Right forelimb (tissue), 1 donor: ENCODE data around the gene CAPN8.

Experiments used
- DNase-seq: peaks from one replicate; pipeline ENCODE4 v3.0.0-alpha.2; 2018

Gene CAPN8

GRCh38 chr1:223616586-223616985 is 48.9 kb downstream of the CAPN8 start:
- no peak for DNase-seq

GRCh38 chr1:223611936-223612335 is 53.6 kb downstream of the CAPN8 start:
- DNase-seq = no peak

- no peak for DNase-seq
Measured at GRCh38 chr1:223609977-223610376, 55.5 kb downstream of the CAPN8 start.

GRCh38 chr1:223609066-223609465 is 56.4 kb downstream of the CAPN8 start:
- no peak for DNase-seq

- DNase-seq = no peak
Measured at GRCh38 chr1:223558512-223558911, 107.0 kb downstream of the CAPN8 start.

DNA sequence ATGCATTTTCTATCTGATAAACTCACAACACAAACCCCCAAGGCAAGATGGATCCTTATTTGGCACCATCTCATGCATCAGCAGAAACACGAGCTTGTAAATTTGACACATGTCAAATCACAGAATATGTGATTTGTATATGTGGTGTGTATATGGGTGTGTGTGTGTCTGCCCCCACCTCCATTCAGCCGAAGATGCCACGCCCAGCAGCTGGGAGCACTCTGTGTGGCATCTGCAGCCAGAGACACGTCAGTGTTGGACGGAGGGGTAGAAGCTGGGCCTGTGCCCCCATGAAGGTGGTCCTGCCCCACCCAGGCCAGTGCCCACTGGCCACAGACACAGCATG is 108.4 kb downstream of the CAPN8 start:
- no peak for DNase-seq

- DNase-seq = no peak
Measured at GRCh38 chr1:223556414-223557129, 108.9 kb downstream of the CAPN8 start.

GRCh38 chr1:223553957-223554356 is 111.5 kb downstream of the CAPN8 start:
- no peak for DNase-seq

DNA sequence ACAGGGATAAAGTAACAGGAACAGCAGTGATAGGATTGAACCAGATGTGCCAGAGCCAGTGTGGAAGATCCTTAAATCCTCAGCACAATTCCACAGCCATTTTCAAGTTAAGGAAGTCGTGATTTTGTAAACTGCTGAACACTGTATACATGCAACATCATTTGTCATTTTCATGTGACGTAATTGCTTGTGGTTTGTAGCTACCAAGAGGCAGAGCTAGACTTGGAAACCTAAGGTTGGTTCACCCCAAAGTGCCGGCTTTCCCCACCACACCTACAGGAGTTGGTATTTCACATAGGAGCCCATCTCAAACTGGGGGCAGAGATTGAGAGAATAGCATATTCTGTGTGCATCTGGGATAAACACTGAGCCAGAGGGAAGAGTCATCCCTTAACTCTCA is 113.9 kb downstream of the CAPN8 start:
- DNase-seq = no peak

- no peak for DNase-seq
Measured at GRCh38 chr1:223549740-223550139, 115.8 kb downstream of the CAPN8 start.

DNA sequence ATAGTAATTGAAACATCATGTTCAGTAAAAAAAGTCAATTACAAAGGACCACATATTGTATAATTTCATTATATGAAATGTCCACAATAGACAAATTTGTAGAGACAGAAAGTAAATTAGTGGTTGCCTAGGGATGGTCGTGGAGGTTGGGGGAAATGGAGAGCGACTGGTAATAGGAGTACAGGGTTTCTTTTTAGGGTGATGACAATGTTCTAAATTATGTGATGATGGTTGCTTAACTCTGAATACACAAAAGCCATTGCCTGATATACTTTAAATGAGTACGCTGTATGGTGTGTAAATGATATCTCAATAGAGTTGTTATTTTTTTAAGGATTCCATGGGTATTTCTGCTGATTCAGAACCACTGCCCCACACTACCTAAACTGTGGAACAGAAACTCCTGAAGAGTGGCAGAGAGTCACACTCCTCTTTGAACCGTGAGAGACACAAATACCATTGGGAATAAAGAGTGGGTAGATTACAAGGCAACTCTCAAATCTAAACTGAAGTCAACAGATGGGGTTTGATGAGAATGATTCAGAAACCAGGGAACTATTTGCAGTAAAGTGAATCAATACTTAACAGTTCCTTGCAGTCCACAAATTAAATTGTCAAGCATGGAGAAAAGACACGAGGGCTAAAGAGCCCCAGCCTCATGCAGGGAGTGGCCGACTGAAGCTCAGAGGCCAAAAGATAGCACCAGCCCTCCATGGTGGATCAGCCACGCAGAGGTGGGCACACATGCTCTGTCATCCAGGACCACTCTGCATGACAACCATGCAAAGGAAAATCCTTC is 118.0 kb downstream of the CAPN8 start:
- no peak for DNase-seq

DNA sequence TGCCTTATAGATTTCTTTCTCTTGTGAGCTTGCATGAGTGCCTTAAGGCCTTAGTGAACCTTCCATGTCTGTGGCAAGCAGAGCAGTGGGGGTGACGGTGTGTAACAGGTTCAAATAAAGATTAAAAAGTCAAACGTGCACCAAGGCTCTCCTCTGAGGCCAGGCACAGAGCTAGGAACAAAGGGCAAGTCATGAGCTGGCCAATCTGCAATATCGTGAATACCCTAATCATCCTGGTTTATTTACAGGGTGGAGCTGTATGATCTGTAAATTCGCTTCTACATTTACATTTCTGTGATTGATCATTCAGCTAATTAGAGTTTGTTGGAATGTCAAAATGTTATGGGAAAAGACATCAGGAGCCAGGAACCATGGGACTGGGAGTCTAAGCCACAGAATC is 120.2 kb downstream of the CAPN8 start:
- DNase-seq = no peak

DNA sequence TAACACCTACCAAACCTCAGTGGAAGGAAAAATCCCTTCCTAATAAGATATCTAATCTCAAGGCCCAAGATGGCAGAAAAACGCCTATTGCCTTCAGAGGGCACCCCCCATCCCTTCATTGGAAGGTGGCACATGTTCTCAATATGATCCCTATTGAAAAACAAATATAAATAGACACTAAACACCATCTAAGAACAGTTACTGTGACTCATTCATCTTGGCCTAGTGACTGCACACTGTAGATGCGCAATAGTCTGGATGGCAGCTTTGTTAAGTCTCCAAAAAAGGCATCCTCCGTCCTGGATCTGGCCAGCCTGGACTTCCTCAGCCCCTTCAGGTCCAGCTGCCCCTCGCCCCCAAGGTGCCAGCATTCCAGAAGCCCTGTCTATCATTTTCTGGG is 121.9 kb downstream of the CAPN8 start:
- DNase-seq = no peak

- no peak for DNase-seq
Measured at GRCh38 chr1:223542831-223543230, 122.7 kb downstream of the CAPN8 start.

DNA sequence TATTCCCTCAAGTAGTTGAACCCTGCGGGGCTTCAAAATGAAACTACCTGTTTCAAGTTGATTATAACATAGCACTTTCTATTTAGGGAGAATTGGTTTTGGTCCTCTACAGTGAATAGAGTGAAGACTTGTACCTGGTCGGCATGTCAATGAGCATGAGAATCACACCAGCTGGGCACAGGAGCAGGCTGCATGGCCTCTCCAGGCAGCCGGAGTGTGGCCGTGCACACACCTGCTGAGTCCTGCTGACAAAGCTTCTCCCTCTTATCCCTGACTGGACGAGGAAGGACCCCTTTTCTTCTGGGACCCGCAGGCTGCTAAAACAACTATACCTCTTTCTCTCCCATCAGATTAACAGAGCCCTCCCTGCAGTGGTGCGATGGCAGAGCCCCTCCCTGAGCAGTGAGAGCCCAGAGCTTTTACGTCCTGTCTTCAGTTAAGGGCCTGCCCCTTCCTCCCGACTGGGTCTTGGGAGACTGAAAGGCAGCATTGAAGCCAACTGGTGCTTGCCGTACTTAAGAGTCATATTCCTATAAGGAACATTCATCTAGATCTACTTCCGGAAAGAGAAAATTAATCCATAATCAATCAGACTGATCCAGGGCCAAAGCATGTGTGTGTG is 124.9 kb downstream of the CAPN8 start:
- no peak for DNase-seq

- DNase-seq = no peak
Measured at GRCh38 chr1:223539750-223540149, 125.8 kb downstream of the CAPN8 start.

GRCh38 chr1:223538981-223539380 is 126.5 kb downstream of the CAPN8 start:
- DNase-seq = peak; percentile 60

- no peak for DNase-seq
Measured at GRCh38 chr1:223535319-223535718, 130.2 kb downstream of the CAPN8 start.

DNA sequence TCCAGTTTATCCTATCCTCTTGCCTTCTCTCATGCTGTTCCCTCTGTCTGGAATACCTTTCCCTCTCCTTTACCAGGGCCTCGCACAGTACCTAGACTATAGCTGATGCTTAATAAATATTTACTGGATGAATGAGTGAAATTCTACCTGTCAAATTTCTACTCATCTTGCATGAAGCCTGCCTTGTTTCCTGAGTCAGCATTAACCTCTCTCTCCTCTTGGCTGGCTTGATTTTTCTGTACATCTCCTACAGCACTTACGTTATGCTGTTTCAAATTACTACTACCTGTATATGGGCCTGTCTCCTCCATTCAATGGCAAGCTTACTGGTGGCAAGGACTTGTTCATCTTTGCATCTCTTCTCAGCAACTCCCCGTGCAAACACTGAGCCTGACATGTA is 130.8 kb downstream of the CAPN8 start:
- DNase-seq = no peak

- no peak for DNase-seq
Measured at GRCh38 chr1:223533708-223534107, 131.8 kb downstream of the CAPN8 start.

DNA sequence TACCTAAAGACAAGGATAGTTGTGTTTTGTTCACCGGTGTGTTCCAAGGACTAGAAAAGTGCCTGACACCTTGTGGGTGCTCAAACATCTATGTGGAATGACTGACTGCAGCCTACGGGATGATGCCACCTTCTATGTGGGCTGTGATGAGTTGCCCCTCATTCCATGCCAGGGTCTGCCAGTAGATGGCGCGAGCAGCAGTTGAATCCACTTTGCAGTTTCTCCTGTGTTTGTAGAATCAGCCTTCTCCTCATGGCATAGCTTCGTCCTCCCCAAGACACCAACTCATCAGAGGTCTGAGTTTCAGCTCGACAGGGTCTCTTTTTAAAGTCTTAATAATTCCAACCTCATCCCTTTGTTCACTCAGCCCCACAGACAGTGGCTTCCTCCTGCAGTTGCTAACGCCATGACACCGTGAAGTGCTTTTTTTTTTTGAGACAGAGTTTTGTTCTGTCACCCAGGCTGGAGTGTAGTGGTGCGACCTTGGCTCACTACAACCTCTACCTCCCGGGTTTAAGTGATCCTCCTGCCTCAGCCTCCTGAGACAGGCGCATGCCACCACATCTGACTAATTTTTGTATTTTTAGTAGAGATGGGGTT is 133.7 kb downstream of the CAPN8 start:
- DNase-seq = peak; percentile 68

DNA sequence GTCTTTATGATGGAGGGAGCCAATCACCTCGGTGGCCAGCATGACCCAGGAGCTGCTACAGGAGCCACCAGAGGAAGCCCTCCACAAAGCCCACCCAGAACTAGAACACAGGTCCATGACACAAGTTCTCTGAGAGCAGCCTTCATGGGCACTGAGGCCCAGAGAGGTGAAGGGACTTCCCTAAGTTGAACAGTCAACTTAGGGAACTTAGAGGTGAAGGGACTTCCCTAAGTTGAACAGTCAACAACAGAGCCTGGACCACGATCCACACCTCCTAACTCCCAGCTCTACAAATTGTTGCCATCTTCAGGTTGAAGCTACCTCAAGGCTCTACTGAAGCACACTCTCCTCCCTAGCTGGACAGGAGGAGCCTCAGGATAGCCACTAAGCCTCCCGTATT is 139.5 kb downstream of the CAPN8 start:
- no peak for DNase-seq

- DNase-seq = no peak
Measured at GRCh38 chr1:223525546-223525945, 140.0 kb downstream of the CAPN8 start.
